Mucosa of descending colon (tissue), 3 donors: ENCODE data around the gene PLEKHG5. TPM values are rescaled to one million over a fixed set of nuclear protein-coding genes. Genes with fewer than 3 reads are reported as not detected.
A peak's percentile ranks its signal among the peaks of the same experiment; 100 is the strongest.

ENCODE experiments used
- ATAC-seq: fragments of 200-7000 bp; cut with Tn5 transposase; one replicate; pipeline ENCODE4 v1.9.1; 2020; ENCODE audit warnings: mild to moderate bottlenecking, moderate library complexity
- DNase-seq, 3 donors: peaks; one replicate each; pipeline ENCODE4 v3.0.0-alpha.2; 2020
- H3K36me3 ChIP-seq: fragments of 200-600 bp; one replicate; pipeline ENCODE4 v1.8.0; 2021; ENCODE audit warnings: low read depth, mild to moderate bottlenecking
- H3K4me1 ChIP-seq: fragments of 200-600 bp; one replicate; pipeline ENCODE4 v1.8.0; 2021; ENCODE audit warnings: low read depth, mild to moderate bottlenecking
- H3K4me3 ChIP-seq: fragments of 200-600 bp; one replicate; pipeline ENCODE4 v1.8.0; 2021; ENCODE audit warnings: mild to moderate bottlenecking
- H3K9me3 ChIP-seq: fragments of 200-600 bp; one replicate; pipeline ENCODE4 v1.8.0; 2021; ENCODE audit warnings: mild to moderate bottlenecking
- intact Hi-C, 2 donors: fragments of 100-400 bp; cut with DNase I in 1 of 2; cut with micrococcal nuclease in 1 of 2; formaldehyde crosslinking; loops; one replicate each; pipeline versions ENCODE4 v1.11.0 to v1.11.1; 2022; cut with DNase I, micrococcal nuclease
- total RNA-seq, 3 donors: library from RNA; stranded (reverse); fragmentation: NEBNext Ultra II Directional in 2 of 3; extraction: Animal tissue kit (Norgen Biotek cat#: 25700) in 2 of 3; gene quantifications; one replicate each; pipeline versions ENCODE4 v1.2.1 to v1.2.4, GENCODE V29; 2021 to 2023
- TF ChIP-seq, protein P1 (sequence below): fragments of 200-600 bp; IDR thresholded peaks from one replicate; pipeline ENCODE4 v1.8.0; 2022; ENCODE audit warnings: antibody characterized with exemption, mild to moderate bottlenecking
- donor health status: DM: no; HTN: no; CAD: no; lungs with moderate emphysema.
- donor health status: DM: no; HTN: no; CAD: no.
- donor health status: DM: no; HTN: yes; CAD: no.

Gene PLEKHG5
- total RNA-seq, 3 donors from 2014 or later, result 20.1 to 32.9 (median 20.2) TPM

DNA sequence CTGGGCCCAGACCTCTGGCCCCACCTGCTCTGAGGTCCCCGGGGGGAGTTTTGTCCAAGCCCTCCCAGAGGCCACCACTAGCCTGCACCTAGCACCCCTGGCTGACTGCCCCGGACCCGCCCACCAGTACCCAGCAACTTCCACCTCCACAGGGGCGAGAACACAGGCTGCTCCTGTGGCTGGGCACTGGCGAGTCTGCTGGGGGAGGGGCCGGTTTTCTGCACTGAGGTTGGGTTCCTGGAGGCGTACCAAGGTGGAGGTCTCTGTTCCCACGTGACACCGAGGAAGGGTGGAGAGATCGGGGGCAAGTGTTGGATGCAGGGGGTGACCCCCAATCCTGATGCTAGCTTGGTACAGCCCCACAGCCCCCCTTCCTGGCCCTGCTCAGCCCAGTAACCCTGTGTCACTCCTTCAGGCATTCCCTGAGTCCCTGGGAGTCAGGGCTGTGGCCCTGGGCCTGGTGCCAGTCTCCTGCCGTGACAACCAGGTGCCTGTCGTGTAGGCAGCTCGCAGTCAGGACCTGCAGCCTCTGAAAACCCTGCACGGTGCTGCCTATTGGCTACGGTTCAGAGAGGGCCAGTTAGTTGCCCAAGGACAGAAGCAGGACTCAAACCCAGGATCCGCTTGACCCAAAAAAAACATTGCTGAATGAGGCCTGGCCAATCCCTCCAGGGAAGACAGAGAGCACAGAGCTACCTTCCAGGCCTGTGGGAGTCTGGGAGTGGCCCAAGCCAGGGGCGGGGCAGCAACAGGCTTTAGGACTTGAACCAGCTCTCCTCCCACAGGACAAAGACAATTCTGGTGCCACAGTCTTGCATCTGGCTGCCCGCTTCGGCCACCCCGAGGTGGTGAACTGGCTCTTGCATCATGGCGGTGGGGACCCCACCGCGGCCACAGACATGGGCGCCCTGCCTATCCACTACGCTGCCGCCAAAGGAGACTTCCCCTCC lies 63.8 kb downstream of the PLEKHG5 start:
- ATAC-seq, result peak; percentile 75
- H3K4me3 ChIP-seq, result no peak overlapping the region
- intact Hi-C loops, result no loop called here
- no peaks in the 10 kb centered on the region for H3K9me3 ChIP-seq
- TF ChIP-seq, protein P1, sequence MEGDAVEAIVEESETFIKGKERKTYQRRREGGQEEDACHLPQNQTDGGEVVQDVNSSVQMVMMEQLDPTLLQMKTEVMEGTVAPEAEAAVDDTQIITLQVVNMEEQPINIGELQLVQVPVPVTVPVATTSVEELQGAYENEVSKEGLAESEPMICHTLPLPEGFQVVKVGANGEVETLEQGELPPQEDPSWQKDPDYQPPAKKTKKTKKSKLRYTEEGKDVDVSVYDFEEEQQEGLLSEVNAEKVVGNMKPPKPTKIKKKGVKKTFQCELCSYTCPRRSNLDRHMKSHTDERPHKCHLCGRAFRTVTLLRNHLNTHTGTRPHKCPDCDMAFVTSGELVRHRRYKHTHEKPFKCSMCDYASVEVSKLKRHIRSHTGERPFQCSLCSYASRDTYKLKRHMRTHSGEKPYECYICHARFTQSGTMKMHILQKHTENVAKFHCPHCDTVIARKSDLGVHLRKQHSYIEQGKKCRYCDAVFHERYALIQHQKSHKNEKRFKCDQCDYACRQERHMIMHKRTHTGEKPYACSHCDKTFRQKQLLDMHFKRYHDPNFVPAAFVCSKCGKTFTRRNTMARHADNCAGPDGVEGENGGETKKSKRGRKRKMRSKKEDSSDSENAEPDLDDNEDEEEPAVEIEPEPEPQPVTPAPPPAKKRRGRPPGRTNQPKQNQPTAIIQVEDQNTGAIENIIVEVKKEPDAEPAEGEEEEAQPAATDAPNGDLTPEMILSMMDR, result no peak
- peak; percentile 77 to 82 (median 78) for DNase-seq
- peaks cover 33% of the 10 kb centered on the region for H3K4me1 ChIP-seq
- no peaks in the 10 kb centered on the region for H3K36me3 ChIP-seq

DNA sequence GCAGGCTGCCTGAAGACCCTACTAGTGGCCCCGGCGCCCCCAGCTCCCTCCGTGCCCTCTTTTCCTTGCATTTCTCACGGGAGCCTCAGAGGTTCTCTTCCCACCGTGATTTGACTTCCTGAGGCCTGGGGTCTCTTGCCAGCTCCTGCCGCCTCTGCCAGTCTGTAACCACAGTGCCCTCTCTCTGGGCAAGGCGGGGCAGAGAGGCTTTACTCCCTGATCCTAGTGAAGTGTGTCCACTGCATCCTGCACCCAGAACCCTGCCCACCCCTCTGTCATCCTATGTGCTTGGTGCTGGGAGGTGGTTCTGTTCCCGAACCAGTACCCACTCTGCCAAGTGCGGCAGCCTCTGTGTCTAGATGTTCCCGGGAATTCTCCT lies 64.5 kb downstream of the PLEKHG5 start:
- ATAC-seq (no peak), DNase-seq (no peak)
- no peak overlapping the region for H3K4me3 ChIP-seq
- H3K36me3 ChIP-seq, result no peaks in the 10 kb centered on the region
- peaks cover 33% of the 10 kb centered on the region for H3K4me1 ChIP-seq
- no peaks in the 10 kb centered on the region for H3K9me3 ChIP-seq
- intact Hi-C loops, result no loop called here
- TF ChIP-seq, protein P1, result no peak

DNA sequence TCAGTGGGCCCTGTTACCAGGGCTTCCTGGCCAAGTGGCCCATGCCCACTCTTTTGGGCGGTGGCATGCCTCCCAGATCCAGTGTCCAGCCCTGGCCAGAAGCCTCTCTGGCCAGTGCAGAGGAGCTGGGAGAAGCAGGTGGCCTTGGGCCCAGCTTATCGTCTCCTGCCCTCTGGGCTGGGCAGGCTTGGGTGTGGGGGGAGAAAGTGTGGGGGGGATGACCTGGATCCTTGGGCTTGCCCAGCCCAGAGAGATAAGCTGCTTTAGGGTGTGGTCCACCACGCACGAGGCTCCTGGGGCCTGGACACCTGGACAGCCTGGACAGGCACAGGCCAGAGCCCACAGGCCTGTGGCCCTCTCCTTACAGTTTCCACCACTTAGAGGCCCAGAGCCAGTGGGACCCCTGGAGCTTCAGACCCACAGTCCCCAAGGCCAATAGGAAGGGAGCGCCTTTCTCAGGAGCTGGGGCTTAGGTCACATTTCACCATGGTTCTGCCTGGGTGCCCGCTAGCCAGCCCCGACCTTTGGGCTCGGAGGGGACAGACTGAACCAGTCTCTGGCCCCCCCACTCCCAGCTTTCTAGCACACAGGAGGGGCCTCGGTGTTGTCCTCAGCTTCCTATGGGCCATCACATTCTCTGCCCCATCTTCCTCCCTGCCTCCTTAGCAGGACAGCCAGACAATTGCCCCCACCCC lies 65.0 kb downstream of the PLEKHG5 start:
- Histone ChIP-seq H3K36me3 (no peaks in the 10 kb centered on the region), H3K4me3 (no peak overlapping the region), H3K4me1 (peaks cover 33% of the 10 kb centered on the region), H3K9me3 (no peaks in the 10 kb centered on the region)
- TF ChIP-seq, protein P1, result no peak
- intact Hi-C loops, result no loop called here
- ATAC-seq, result no peak
- DNase-seq, result peak in 1 of 3 donors; percentile 48

- H3K9me3 ChIP-seq, result no peaks in the 10 kb centered on the region
- intact Hi-C loops, result no loop called here
- TF ChIP-seq, protein P1, result no peak
- DNase-seq, result no peak
- peaks cover 38% of the 10 kb centered on the region for H3K4me1 ChIP-seq
- no peak for ATAC-seq
- H3K36me3 ChIP-seq, result no peaks in the 10 kb centered on the region
- no peak overlapping the region for H3K4me3 ChIP-seq
Observed at GRCh38 chr1:6425658-6426057, 65.8 kb downstream of the PLEKHG5 start.

- H3K9me3 ChIP-seq, result no peaks in the 10 kb centered on the region
- H3K4me1 ChIP-seq, result peaks cover 46% of the 10 kb centered on the region
- peak; percentile 41 for ATAC-seq
- no peak within 1 kb of the TSS for H3K4me3 ChIP-seq
- H3K36me3 ChIP-seq, result no peaks in the 10 kb centered on the region
- peak in 2 of 3 donors; percentile 58 to 59 for DNase-seq
- TF ChIP-seq, protein P1, result no peak
- intact Hi-C loops, result no loop called here
Observed at GRCh38 chr1:6424619-6425593, 66.6 kb downstream of the PLEKHG5 start, which contains the start of gene ESPN. Gene ESPN (plus strand): TSS chr1:6424776. CDS start chr1:6424956, 180 bp downstream.
